HUES64 (cell line): ENCODE results near the gene DOK5.

Experiments
- H3K27ac ChIP-seq: 2 replicates; pipeline ENCODE4 v1.7.0; 2013; ENCODE audit warnings: low read depth, low read length, inconsistent platforms
- H3K27me3 ChIP-seq: 2 replicates; pipeline ENCODE4 v1.6.1; 2013; ENCODE audit warnings: mild to moderate bottlenecking, low read length; ENCODE audit not compliant: insufficient read depth
- H3K36me3 ChIP-seq: 2 replicates; pipeline ENCODE4 v1.6.1; 2013; ENCODE audit warnings: mild to moderate bottlenecking, low read length; ENCODE audit not compliant: insufficient read depth
- H3K4me1 ChIP-seq: 2 replicates; pipeline ENCODE4 v1.6.1; 2013; ENCODE audit warnings: mild to moderate bottlenecking, low read length, moderate library complexity; ENCODE audit not compliant: insufficient read depth
- H3K4me3 ChIP-seq: 2 replicates; pipeline ENCODE4 v1.5.1; 2013; ENCODE audit warnings: mild to moderate bottlenecking, low read length, moderate library complexity
- H3K9ac ChIP-seq: 2 replicates; pipeline ENCODE4 v1.6.1; 2013; ENCODE audit warnings: mild to moderate bottlenecking, low read depth, low read length
- H3K9me3 ChIP-seq: 2 replicates; pipeline ENCODE4 v1.6.1; 2013; ENCODE audit warnings: low read depth, low read length; ENCODE audit not compliant: insufficient read depth
- whole genome bisulfite sequencing: fragments of 150-250, 120-280 bp; methylation state at CpG from one replicate; pipeline ENCODE4 v1.1.7; 2013; ENCODE audit warnings: missing lambda C conversion rate; 5-methylcytosine and 5-hydroxymethylcytosine counted together

Gene DOK5

DNA sequence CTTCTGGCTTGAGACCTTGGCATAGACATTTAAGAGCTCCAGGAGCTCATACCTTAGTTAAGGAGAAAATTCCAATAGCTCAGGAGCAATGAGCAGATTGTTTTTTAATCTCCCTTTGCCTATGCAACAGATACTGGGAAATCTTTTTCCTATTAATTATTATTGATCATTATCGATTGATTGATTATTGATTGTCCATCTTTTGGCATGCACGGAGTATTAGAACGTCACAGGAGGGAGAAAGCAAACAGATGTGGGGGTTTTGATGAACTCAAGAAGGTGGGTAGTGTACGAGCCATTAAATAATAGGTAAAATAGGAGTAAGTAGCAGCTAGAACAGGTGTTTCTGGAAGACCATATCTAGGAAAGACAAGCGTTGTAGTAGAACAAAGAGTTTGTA lies 205.0 kb downstream of the DOK5 start:
- Histone ChIP-seq H3K4me3 (no peak overlapping the region), H3K36me3 (no peaks in the 10 kb centered on the region), H3K27me3 (no peaks in the 10 kb centered on the region), H3K9ac (no peak overlapping the region), H3K27ac (no peak overlapping the region), H3K9me3 (no peaks in the 10 kb centered on the region), H3K4me1 (peaks cover 4% of the 10 kb centered on the region; the same call in 1 of the 2 replicates)
- WGBS, result 67% methylated on average over 5 of the region's 5 CpGs

DNA sequence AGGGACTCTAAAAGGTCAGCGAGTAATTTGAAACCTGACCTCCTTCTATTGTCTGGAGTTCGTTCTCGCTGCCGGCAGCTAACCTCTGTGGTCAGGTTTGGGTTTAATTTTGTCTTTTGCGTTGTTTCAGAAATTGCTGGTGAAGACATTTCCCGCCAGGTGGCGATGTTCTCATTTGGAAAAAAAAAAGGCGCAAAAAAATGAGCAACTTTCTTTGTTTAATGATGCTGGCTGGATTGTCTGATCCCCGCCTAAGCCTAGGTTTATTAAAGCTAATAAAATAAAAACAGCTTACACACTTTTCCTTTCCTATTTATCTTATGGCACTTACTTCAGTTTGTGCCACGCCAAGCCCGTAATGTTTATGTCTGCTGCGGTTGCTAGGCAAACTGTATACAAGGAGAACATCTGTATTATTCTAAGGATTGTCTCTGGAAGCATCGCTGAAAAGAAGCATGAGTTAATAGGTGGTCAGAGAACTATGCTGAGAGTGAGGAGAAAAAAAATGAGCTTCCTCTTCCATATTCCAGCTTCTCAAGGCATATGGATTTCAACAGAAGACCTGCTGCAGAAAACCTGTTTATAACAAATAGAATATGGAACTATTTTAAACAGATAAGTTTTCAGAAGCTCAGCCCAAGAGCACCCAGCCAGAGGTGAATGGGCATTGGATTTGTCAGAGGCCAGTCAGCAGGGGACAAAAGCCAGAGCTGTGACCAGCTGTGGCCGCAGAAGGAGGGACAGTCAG lies 205.7 kb downstream of the DOK5 start:
- Histone ChIP-seq H3K4me3 (no peak overlapping the region), H3K36me3 (no peaks in the 10 kb centered on the region), H3K4me1 (peaks cover 4% of the 10 kb centered on the region; the same call in 1 of the 2 replicates), H3K27me3 (no peaks in the 10 kb centered on the region), H3K9ac (no peak overlapping the region), H3K9me3 (no peaks in the 10 kb centered on the region), H3K27ac (no peak overlapping the region)
- WGBS, result 32% methylated on average over 14 of the region's 14 CpGs

DNA sequence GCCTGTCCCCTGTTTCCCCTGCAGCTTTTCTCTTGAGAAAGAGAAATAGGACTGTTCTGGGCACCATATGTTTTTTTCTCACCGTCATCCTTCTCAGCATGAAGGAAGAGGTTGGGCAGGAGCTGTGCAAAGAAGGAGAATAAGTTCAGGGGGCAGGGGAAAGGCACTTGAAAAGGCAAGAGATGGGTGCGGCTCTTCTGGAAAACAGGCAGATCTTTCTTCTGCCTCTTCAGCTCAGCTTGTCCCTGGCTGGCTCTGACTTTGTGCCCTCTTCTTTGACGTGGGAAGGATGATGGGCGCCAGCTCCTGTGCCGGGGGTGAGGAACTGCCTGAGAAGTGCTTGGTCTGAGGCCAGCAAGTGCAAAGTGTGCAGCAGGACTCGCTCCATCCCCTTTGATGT lies 206.5 kb downstream of the DOK5 start:
- Histone ChIP-seq H3K9ac (no peak overlapping the region), H3K4me3 (no peak overlapping the region), H3K27me3 (no peaks in the 10 kb centered on the region), H3K36me3 (no peaks in the 10 kb centered on the region), H3K9me3 (no peaks in the 10 kb centered on the region), H3K27ac (no peak overlapping the region), H3K4me1 (peaks cover 4% of the 10 kb centered on the region; the same call in 1 of the 2 replicates)
- WGBS, result 80% methylated on average over 6 of the region's 6 CpGs

DNA sequence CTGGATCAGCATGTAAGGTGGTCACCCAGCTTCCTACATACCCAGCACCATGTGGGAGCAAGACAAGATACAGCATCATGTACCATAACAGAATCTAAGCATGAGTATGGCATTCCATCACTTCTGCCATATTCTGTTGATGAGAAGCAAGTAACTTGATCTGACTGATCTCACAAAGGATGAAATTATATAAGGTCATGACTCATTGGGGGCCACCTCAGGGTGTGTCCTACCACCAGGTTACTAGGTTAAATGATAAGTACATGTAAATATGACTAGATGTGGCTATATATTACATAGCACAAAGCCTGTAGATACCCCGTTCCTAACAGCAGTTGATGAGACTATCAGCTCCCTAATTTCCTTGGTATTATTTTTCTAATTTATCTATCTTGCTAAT lies 213.1 kb downstream of the DOK5 start:
- Histone ChIP-seq H3K36me3 (no peaks in the 10 kb centered on the region), H3K9ac (no peak overlapping the region), H3K27ac (no peak overlapping the region), H3K27me3 (no peaks in the 10 kb centered on the region), H3K9me3 (no peaks in the 10 kb centered on the region), H3K4me3 (no peak overlapping the region), H3K4me1 (no peaks in the 10 kb centered on the region)
- WGBS, result no CpG with 5 or more reads among the region's 1 CpG

DNA sequence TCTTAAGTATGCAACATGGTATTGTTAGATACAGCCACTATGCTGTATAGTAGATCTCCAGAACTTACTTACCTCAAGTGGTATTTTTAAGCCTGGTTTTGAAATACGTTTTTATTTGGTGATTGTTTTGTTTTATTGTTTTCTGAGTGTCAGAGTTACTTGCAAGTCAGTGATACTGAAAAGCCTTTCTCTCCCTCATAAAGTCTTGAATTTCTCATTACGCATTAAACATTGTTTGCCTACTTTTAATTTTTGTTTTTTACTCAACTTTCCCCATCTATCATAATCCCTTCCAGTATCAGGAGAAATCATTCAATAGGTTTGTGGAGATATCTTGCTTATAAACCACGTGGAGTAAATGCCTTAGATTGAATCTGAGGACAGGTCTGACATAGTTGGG lies 214.9 kb downstream of the DOK5 start:
- Histone ChIP-seq H3K4me1 (no peaks in the 10 kb centered on the region), H3K27me3 (no peaks in the 10 kb centered on the region), H3K4me3 (no peak overlapping the region), H3K27ac (no peak overlapping the region), H3K9me3 (0 out of 2 replicates have a peak, but pooled peaks cover 3% of the 10 kb centered on the region), H3K36me3 (no peaks in the 10 kb centered on the region), H3K9ac (no peak overlapping the region)
- 74% methylated on average over 2 of the region's 3 CpGs for WGBS

DNA sequence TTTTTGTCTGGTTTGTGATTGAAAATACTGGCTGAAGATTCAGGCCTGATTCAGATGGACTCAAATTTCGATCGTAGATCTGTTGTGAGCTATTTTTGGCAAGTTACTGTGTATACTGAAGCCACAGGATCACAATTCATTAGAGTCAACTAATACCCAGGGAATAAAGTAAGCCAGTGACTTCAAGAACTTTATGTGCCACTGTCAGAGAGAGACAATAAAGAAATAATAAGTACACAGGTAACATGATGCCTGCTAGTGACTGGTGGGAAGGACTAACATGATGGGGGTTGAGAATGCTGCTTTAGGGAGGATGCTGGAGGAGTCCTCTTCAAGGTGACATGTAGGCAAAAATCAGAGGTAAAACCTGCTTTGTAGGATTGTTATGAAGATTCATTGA lies 215.9 kb downstream of the DOK5 start:
- H3K27me3 ChIP-seq, result no peaks in the 10 kb centered on the region
- 0 out of 2 replicates have a peak, but pooled peaks cover 9% of the 10 kb centered on the region for H3K9me3 ChIP-seq
- no peak overlapping the region for H3K9ac ChIP-seq
- H3K27ac ChIP-seq, result no peak overlapping the region
- no peak overlapping the region for H3K4me3 ChIP-seq
- no peaks in the 10 kb centered on the region for H3K4me1 ChIP-seq
- no peaks in the 10 kb centered on the region for H3K36me3 ChIP-seq
- 89% methylated on average over 2 of the region's 2 CpGs for WGBS

DNA sequence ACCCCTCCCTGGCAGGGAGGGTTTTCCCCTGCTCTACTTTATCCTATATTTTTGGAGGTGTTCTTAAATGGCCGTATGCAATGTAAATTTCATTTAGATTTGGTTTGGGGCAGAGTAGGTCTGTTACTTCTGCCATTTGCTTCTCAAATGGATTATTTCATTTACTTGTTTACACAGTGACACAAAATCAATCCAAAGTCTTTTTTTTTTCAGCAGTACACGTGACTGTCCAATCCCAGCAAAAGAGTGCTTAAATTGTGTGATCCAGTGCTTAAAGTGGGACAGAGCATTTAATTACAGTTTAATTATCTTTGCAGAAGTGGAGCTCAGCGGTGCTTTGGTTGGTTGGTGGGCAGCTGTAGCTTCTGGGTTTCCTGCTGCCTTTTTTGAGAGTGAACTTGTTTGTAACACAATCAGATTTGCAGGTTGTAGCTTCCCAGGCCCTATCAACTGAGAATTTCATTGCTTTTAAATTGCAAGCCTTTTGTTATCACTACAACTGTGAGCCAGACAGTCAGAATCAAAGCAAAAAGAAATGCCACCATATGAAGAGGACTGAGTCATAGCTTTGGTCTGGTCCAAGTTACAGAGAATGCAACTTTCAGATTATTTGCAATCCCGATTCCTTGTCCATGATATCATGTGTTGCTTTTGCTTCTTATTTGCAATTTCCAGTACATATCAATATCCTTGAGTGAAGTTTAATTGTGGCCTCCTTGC lies 216.9 kb downstream of the DOK5 start:
- no peak overlapping the region for H3K9ac ChIP-seq
- H3K4me1 ChIP-seq, result no peaks in the 10 kb centered on the region
- H3K27ac ChIP-seq, result no peak overlapping the region
- H3K27me3 ChIP-seq, result no peaks in the 10 kb centered on the region
- H3K36me3 ChIP-seq, result no peaks in the 10 kb centered on the region
- H3K4me3 ChIP-seq, result no peak overlapping the region
- WGBS, result 69% methylated on average over 3 of the region's 4 CpGs
- 0 out of 2 replicates have a peak, but pooled peaks cover 9% of the 10 kb centered on the region for H3K9me3 ChIP-seq

DNA sequence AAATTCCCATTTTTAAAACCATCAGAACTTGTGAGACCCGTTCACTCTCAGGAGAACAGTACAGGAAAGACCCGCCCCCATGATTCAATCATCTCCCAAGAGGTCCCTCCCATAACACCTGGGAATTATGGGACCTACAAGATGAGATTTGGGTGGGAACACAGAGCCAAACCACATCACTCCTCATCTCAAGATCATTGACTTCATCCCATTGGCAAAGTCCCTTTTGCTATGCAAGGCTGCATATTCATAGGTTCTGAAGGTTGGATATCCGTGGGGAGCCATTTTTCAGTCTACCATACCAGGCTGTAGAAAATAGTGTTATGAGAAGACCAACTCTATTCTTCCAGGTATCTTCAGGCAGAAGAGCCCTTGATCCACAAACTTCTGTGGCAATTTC lies 219.1 kb downstream of the DOK5 start:
- Histone ChIP-seq H3K36me3 (no peaks in the 10 kb centered on the region), H3K27ac (no peak overlapping the region), H3K4me3 (no peak overlapping the region), H3K27me3 (no peaks in the 10 kb centered on the region), H3K4me1 (no peaks in the 10 kb centered on the region), H3K9me3 (0 out of 2 replicates have a peak, but pooled peaks cover 9% of the 10 kb centered on the region), H3K9ac (no peak overlapping the region)
- 73% methylated on average over 2 of the region's 3 CpGs for WGBS

DNA sequence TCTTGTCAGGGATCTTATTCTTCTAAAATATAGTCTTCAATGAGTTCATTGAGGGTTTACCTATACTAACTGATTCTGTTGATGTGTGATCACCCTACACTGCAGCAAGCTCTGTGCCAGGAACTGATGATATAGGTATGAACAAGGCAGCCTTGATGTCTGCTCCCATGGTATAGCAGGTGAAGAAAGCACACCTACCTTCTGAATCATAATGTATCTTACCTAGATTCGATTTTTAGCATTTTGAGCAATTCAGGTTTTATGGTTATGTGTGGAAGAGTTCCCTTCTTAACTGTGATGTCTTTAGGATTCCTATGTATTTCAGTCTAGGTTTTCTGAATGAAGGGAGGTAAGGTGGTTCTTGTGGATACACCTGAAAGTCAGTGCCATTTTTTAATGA lies 223.0 kb downstream of the DOK5 start:
- 94% methylated on average over 1 of the region's 1 CpG for WGBS

More for the DNA sequence above, 223.0 kb downstream of the DOK5 start:
- Histone ChIP-seq H3K9me3 (0 out of 2 replicates have a peak, but pooled peaks cover 9% of the 10 kb centered on the region), H3K36me3 (no peaks in the 10 kb centered on the region), H3K27ac (no peak overlapping the region), H3K9ac (no peak overlapping the region), H3K4me3 (no peak overlapping the region), H3K27me3 (no peaks in the 10 kb centered on the region), H3K4me1 (no peaks in the 10 kb centered on the region)
